HG03521 (cell line): ENCODE measurements around the gene CRLF3.
"Not testable (repeated sequence)": the region's sequence is repeated elsewhere in the genome, so short reads cannot be mapped to it uniquely, and the experiment has no call there.

Source experiments
- ATAC-seq: cut with Tn5 transposase; IDR thresholded peaks from one replicate; pipeline ENCODE4 v1.9.1; 2021; ENCODE audit warnings: mild to moderate bottlenecking, moderate library complexity; ENCODE audit not compliant: unreplicated experiment

Gene CRLF3

DNA sequence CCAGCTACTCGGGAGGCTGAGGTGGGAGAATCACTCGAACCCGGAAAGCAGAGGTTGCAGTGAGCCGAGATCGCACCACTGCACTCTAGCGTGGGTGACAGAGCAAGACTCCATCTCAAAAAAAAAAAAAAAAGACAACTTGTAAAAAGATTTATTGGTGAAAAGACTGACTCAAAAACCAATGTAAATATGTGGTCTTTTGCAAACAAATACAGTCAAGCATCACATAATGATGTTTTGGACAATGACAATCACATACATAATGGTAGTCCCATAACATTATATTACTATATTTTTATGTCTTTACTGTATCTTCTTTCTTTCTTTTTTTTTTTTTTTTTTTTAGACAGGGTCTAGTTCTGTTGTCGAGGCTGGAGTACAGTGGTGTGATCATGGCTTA is 8.3 kb downstream of the CRLF3 start:
- ATAC-seq, result no peak

GRCh38 chr17:30814860-30815259 is 9.6 kb downstream of the CRLF3 start:
- not testable (repeated sequence) for ATAC-seq

DNA sequence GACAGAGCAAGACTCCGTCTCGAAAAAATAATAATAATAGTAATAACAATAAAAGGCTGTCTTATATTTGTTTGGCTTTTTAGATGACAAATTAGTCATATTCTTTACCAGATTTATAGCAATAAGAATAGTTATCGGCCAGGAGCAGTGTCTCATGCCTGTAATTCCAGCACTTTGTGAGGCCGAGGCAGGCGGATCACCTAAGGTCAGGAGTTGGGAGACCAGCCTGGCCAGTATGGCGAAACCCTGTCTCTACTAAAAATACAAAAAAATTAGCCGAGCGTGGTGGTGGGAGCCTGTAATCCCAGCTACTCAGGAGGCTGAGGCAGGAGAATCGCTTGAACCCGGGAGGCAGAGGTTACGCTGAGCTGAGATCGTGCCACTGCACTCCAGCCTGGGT is 10.3 kb downstream of the CRLF3 start:
- ATAC-seq, result not testable (repeated sequence)

DNA sequence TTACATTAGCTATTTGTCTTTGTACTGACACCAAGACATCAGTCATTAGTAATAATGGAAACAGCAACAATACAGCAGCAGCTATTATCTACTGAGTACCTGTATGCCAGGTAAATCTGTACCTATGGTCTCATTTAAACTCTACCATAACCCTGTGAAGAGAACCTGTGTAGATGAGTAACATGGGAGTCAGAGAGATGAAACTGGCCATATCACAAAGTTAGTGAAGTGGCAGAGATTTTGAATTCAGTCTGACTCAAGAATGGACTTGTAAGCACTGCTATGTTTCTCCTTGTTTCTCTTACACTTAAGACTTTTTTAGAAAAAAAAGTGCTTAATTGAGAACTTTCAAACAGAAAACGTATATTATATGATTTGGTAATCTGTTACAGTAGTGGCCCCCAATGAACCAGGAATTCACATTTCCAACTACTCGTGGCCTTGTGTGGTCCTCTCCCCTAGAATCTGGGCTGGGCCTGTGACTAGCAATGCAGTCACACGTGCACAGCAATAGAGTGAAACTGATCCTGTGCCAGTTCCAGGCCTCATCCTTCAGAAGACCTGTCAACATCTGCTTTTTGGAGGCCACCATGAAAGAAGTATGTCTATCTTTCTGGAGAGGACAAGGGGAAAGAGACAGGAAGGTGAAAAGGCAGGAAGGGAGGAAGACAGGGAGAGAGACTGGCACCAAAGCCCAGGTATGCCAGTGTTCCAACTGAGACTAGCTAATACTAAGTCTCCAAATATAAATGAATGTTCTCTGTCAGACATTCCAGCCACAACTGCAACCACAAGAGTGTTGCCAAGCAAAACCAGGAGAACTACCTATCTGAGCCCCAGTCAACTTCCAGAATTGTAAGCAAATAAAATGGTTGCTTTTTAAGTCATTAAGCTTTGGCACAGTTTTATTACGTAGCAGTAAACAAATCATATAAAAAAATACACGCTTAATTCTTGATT is 12.0 kb downstream of the CRLF3 start:
- no peak for ATAC-seq

- ATAC-seq, result no peak
Measured at GRCh38 chr17:30809867-30810266, 14.6 kb downstream of the CRLF3 start.

DNA sequence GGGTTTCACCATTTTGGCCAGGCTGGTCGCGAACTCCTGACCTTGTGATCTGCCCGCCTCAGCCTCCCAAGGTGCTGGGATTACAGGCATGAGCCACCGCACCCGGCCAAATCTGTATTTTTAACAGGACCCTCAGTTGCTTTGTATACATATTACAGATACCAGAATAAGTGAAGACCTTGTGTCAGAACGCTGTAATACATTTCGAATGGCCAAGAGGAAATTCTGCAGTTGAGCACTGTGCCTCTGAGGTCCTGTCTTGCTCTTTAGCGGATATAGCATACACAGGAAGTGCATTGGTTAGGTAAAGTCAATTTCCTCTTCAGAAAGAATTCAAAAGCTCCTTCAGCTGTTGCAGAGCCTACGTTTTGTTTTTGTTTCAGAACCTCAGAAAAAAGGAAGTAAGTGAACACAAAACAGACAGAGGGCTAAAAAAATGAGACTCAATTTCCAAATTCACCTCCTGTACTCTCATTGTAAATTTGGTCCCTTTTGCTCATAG is 15.7 kb downstream of the CRLF3 start:
- peak; percentile 71 for ATAC-seq

- ATAC-seq, result no peak
Measured at GRCh38 chr17:30807896-30808295, 16.6 kb downstream of the CRLF3 start.

DNA sequence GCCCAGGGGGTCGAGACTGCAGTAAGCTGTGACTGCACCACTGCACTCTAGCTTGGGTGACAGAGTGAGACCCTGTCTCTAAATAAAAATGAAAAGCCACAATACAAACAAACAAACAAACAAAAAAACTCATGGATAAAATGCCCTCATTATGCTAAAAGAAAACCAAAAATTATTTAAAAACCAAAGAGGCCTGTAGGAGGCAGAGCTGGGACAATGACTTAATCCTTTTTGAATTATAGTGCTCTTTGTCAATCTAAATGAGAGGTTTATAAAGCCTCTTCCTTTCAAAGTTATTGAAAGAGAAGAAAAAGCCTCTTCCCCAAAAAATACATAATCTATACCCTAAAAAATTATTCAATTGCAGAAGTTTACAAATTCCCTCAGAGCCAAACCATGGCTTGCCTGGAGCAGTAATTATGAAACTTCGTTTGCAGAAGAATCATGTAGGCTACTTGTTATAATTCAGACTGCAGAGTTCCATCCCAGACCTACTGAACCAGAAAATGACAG is 18.5 kb downstream of the CRLF3 start:
- ATAC-seq, result no peak

- no peak for ATAC-seq
Measured at GRCh38 chr17:30801671-30802070, 22.8 kb downstream of the CRLF3 start.

DNA sequence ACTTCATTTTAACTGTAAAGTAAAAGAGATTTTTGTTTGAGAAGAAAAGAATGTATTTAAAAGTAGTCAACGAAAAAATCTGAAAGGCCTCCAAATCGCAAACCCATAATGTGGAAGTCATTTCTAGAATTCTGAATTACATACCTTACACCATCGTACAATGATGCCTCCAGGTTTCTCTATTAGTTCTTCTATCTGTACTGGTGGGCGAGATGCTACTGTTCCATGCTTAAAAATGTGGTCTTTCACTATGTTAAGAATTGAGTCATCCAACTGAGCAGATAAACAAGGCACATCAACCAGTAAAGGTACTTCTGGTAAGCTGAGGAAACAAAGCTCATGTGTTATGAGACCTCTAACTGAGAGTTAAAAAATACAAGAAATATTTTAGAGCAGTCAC is 28.5 kb downstream of the CRLF3 start:
- ATAC-seq, result no peak

DNA sequence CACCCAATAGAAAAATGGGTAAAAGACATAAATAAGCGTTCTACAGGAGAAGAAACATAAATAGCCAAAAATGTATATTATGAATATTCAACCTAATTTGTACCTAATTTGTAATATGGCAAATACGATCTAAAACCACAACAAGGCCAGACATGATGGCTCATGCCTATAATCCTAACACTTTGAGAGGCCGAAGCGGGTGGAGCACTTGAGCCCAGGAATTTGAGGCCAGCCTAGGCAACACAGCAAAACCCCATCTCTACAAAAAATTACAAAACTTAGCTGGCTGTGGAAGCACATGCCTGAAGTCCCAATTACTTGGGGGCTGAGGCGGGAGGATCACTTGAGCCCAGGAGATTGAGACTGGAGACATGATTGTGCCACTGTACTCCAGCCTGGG is 30.1 kb downstream of the CRLF3 start:
- ATAC-seq, result no peak

GRCh38 chr17:30793282-30793977 is 31.1 kb downstream of the CRLF3 start:
- no peak for ATAC-seq

DNA sequence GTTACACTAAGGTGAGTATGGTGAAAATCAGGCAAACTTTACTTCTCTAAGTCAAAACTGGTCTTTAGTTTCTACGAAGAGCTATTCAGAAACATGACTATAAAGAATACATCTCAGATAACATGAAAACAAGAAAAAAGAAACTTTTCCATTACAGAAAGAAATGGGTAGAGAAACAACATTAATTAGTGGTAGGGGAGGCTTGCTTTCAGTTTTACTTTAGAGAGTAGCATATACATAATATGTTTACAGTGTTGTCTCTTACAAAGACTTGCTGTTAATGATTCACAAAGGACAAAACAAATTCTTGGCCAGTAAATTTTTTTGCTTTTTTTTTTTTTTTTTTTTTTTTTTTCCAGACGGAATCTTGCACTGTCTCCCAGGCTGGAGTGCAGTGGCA is 34.2 kb downstream of the CRLF3 start:
- ATAC-seq, result no peak

- no peak for ATAC-seq
Measured at GRCh38 chr17:30788918-30789317, 35.6 kb downstream of the CRLF3 start.

- no peak for ATAC-seq
Measured at GRCh38 chr17:30782206-30782605, 42.3 kb downstream of the CRLF3 start.

DNA sequence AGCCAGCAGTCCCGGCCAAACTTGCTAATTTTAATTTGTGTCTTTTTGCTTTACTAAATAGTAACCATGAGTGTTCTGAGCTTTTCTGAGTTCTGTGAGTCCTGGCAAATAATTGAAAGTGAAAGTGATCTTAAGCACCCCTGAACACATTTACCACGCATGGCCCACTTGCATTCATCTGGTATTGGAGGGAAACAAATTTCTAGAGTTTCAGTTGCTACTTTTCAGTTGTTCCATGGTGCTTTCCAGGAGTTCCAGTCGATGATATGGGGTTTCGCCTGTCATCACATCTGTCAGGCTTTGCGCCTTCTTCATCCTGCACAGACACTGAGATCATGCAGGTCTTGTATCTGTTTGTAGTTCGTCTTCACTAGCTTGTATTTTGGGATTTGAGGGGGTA is 44.1 kb downstream of the CRLF3 start:
- no peak for ATAC-seq

DNA sequence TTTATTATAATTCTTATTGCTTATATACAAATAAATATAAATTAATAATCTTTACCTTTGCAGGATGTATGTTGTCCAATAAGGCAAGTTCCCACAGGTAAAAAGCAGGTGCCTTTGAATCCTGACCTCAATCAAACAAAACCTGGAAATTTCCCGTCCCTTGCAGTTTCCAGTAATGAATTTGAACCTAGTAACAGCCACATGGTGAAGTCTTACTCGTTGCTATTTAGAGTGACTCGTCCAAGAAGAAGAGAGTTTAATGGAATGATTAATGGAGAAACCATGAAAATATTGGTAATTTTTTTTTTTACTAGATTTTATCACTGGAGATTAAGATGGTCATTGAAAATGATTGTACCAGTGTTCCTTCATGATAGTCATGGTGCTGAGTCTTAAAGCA is 55.7 kb downstream of the CRLF3 start:
- not testable (repeated sequence) for ATAC-seq

- ATAC-seq, result not testable (repeated sequence)
Measured at GRCh38 chr17:30767641-30768404, 56.7 kb downstream of the CRLF3 start.

GRCh38 chr17:30761060-30761459 is 63.4 kb downstream of the CRLF3 start:
- no peak for ATAC-seq

GRCh38 chr17:30753291-30753690 is 71.2 kb downstream of the CRLF3 start:
- ATAC-seq, result not testable (repeated sequence)

DNA sequence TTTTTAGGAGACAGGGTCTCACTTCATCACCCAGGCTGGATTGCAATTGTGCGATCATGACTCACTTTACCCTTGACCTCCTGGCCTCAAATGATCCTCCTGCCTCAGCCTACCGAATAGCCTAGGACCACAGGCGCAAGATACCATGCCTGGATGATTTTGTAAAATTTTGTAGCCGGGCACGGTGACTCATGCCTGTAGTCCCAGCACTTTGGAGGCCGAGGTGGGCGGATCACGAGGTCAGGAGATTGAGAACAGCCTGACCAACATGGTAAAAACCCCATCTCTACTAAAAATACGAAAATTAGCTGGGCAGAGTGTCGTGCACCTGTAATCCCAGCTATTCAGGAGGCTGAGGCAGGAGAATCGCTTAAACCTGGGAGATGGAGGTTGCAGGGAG is 73.5 kb downstream of the CRLF3 start:
- not testable (repeated sequence) for ATAC-seq
